KMS-11 (cell line): ENCODE measurements around the gene CRKL.

ENCODE experiments used
- H2AFZ ChIP-seq: fragments of 200-600 bp; sonication (generic); 2 replicates; pipeline ENCODE4 v1.6.1; 2016; ENCODE audit warnings: antibody characterized with exemption, mixed run types, low read depth
- H3K27ac ChIP-seq: fragments of 200-600 bp; sonication (generic); 2 replicates; pipeline ENCODE4 v1.6.1; 2016; ENCODE audit warnings: mild to moderate bottlenecking, mixed run types
- H3K27me3 ChIP-seq: fragments of 200-600 bp; sonication (generic); 2 replicates; pipeline ENCODE4 v1.6.1; 2017; ENCODE audit warnings: mild to moderate bottlenecking, low read depth, mixed run types, moderate library complexity; ENCODE audit not compliant: insufficient read depth
- H3K36me3 ChIP-seq: fragments of 200-600 bp; sonication (generic); 2 replicates; pipeline ENCODE4 v1.6.1; 2017; ENCODE audit warnings: mild to moderate bottlenecking, mixed run types; ENCODE audit not compliant: insufficient read depth
- H3K4me1 ChIP-seq: fragments of 200-600 bp; sonication (generic); 2 replicates; pipeline ENCODE4 v1.6.1; 2016; ENCODE audit warnings: mild to moderate bottlenecking, low read depth, mixed run types; ENCODE audit not compliant: poor library complexity, severe bottlenecking
- H3K4me2 ChIP-seq: fragments of 200-600 bp; sonication (generic); 2 replicates; pipeline ENCODE4 v1.7.0; 2016; ENCODE audit warnings: mild to moderate bottlenecking, mixed run types
- H3K4me3 ChIP-seq: fragments of 200-600 bp; sonication (generic); IDR thresholded peaks from 2 replicates; pipeline ENCODE4 v1.6.1; 2017; ENCODE audit warnings: low read depth, low read length, mixed read lengths; ENCODE audit not compliant: insufficient read depth
- H3K79me2 ChIP-seq: fragments of 200-600 bp; sonication (generic); 2 replicates; pipeline ENCODE4 v1.6.1; 2016; ENCODE audit warnings: low read depth, mixed run types; ENCODE audit not compliant: insufficient read depth
- H3K9ac ChIP-seq: fragments of 200-600 bp; sonication (generic); 2 replicates; pipeline ENCODE4 v1.6.1; 2016; ENCODE audit warnings: mild to moderate bottlenecking, mixed run types
- H4K20me1 ChIP-seq: fragments of 200-600 bp; sonication (generic); 2 replicates; pipeline ENCODE4 v1.6.1; 2016; ENCODE audit warnings: mild to moderate bottlenecking, mixed run types; ENCODE audit not compliant: insufficient read depth
- CTCF ChIP-seq: fragments of 200-600 bp; sonication (generic); conservative IDR thresholded peaks from 2 replicates; pipeline ENCODE4 v1.6.1; 2017; ENCODE audit warnings: low read depth, mild to moderate bottlenecking, antibody characterized with exemption, low read length, moderate library complexity, mixed read lengths

The CRKL gene

GRCh38 chr22:20990184-20991180 lies 73.3 kb downstream of the CRKL start:
- H3K36me3 ChIP-seq: no peaks in the 10 kb centered on the region
- H3K9ac ChIP-seq: no peak overlapping the region
- TF ChIP-seq CTCF: no peak

GRCh38 chr22:20991252-20992055 lies 74.2 kb downstream of the CRKL start:
- Histone ChIP-seq H3K4me1 (no peaks in the 10 kb centered on the region), H3K4me2 (no peak overlapping the region), H3K27ac (no peak overlapping the region), H2AFZ (no peak overlapping the region), H4K20me1 (no peaks in the 10 kb centered on the region), H3K4me3 (no peak overlapping the region), H3K36me3 (no peaks in the 10 kb centered on the region), H3K79me2 (no peaks in the 10 kb centered on the region), H3K9ac (no peak overlapping the region), H3K27me3 (no peaks in the 10 kb centered on the region)
- no peak for TF ChIP-seq CTCF

More at GRCh38 chr22:20990184-20991180, 73.3 kb downstream of the CRKL start:
- no peak overlapping the region for H2AFZ ChIP-seq
- no peaks in the 10 kb centered on the region for H4K20me1 ChIP-seq
- H3K79me2 ChIP-seq: no peaks in the 10 kb centered on the region
- H3K4me2 ChIP-seq: no peak overlapping the region
- H3K27me3 ChIP-seq: no peaks in the 10 kb centered on the region
- no peak overlapping the region for H3K27ac ChIP-seq
- H3K4me1 ChIP-seq: no peaks in the 10 kb centered on the region
- H3K4me3 ChIP-seq: no peak overlapping the region

DNA sequence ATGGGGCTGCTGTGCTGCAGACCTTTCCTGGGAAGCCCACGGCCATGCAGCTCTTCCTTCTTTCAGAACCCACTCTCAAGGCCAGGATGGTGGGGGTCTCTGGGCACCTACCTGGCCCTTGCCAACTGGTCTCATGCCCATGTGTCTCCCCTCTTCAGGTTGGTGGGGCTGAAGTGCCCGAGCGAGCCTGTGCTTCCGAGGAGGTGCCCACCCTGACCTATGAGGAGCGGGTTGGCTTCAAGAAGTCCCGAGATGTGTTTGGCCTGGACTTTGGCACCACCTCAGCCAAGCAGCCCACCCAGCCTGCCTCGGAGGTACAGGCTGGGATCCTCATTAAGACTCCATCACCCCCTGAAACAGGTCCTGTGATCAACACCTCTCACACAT lies 74.8 kb downstream of the CRKL start:
- no peaks in the 10 kb centered on the region for H3K79me2 ChIP-seq
- no peak overlapping the region for H3K4me2 ChIP-seq
- no peak for TF ChIP-seq CTCF
- no peak overlapping the region for H3K4me3 ChIP-seq
- H3K27me3 ChIP-seq: no peaks in the 10 kb centered on the region
- no peaks in the 10 kb centered on the region for H4K20me1 ChIP-seq
- H3K27ac ChIP-seq: no peak overlapping the region
- no peak overlapping the region for H3K9ac ChIP-seq
- H3K36me3 ChIP-seq: no peaks in the 10 kb centered on the region
- no peak overlapping the region for H2AFZ ChIP-seq
- no peaks in the 10 kb centered on the region for H3K4me1 ChIP-seq

DNA sequence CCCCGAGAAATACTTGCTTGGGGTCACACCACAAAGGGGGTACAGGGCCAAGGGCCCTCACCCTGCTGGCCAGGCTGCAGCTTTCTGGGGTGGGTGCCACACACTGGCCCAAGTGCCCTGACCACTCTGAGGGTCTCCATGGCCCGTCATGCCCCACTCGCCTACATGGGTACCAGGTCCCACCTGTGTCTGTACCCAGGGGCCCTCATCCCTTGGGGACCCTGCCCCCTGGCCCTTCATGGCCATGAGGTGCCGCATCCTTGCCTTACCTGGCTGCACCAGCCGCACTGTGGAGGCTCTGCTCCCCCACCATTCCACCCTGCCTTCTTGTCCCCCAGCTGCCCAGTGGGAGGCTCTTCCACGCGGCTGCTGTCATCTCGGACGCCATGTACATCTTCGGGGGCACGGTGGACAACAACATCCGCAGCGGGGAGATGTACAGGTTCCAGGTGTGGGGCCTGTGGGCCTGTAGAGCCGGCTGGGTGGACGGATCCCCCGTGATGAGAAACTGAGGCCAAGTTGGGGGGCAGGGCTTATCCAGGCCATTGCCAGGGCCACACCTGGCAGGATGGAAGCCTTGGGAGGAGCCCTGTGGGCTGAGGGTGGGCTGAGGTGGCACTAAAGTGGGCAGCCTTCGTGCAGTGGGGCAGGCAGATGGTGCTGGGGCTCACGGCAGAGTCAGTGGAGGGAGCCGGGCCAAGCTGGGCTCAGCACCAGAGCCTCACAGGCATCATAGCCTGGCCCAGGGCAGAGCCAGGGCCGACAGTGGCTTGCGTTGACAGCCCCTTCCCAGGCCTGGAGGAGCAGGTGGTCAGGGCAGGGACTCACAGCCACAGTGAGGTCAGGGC lies 75.5 kb downstream of the CRKL start:
- Histone ChIP-seq H3K27ac (no peak overlapping the region), H3K79me2 (no peaks in the 10 kb centered on the region), H3K4me3 (no peak overlapping the region), H4K20me1 (no peaks in the 10 kb centered on the region), H3K27me3 (no peaks in the 10 kb centered on the region), H3K4me1 (no peaks in the 10 kb centered on the region), H2AFZ (no peak overlapping the region), H3K4me2 (no peak overlapping the region), H3K36me3 (no peaks in the 10 kb centered on the region), H3K9ac (no peak overlapping the region)
- no peak for TF ChIP-seq CTCF
